KG1 (cell line): Measurements from ENCODE around the gene BCDIN3D.
A peak's percentile ranks its signal among the peaks of the same experiment; 100 is the strongest.
"Not testable (repeated sequence)": the region's sequence is repeated elsewhere in the genome, so short reads cannot be mapped to it uniquely, and the experiment has no call there.

Experiments used
- DNase-seq: peaks from one replicate; lab custom pipeline; 2025; lab: John Stamatoyannopoulos, UW

BCDIN3D gene

DNA sequence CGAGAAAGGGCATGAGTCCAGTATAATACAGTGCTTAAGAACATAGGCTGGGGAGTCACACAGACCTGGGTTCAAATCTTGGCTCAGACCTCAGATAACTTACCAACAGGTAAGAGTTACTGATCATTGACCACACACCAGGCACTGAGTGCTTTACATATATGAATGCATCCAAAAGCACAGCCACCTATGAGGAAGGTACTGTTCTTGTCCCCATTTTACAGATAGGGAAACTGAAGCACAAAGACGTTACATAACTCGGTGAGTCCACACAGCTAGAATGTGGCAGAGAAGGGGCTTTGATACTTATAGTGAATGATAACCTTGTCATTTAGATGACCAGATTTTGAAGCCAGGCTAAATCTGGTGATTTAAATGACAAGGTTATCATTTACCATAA, 33.2 kb upstream of the BCDIN3D start:
- no peak for DNase-seq

GRCh38 chr12:49875115-49875720, 32.3 kb upstream of the BCDIN3D start:
- DNase-seq = no peak

DNA sequence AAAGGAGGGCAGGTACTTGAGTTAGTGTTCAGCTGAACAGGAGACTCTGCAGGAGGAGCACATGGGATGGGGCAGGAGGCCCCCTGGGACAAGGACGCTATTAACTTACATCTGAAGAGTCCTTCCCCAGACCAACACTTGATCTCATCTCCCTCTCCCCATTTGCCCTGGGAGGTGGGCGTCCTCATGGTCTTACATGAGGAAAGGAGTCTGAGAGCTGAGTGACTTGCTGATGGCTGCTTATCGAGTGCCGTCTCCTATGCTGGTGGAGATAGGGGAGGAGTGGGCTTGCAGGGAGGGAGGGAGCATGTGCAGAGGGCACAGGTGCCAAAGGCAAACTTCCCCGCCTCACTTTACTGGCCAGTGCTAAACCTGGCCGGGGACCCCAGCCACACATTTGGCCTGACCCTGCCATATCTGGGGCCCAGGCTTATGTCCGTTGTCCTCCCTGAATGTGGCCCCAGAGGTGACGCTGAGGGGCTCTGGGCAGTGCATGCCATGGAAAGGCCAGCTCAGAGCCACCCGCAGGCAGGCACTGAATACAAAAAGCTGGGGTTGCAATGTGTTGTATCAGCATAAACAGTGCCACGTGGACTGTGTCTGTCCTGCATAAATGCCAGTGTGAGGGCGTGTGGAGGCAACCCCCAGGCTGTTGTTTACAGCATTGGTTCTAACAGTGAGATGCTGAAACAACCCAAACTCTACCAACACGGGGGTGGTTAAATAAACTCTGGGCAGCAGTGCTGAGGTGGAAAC, 31.4 kb upstream of the BCDIN3D start:
- no peak for DNase-seq

DNA sequence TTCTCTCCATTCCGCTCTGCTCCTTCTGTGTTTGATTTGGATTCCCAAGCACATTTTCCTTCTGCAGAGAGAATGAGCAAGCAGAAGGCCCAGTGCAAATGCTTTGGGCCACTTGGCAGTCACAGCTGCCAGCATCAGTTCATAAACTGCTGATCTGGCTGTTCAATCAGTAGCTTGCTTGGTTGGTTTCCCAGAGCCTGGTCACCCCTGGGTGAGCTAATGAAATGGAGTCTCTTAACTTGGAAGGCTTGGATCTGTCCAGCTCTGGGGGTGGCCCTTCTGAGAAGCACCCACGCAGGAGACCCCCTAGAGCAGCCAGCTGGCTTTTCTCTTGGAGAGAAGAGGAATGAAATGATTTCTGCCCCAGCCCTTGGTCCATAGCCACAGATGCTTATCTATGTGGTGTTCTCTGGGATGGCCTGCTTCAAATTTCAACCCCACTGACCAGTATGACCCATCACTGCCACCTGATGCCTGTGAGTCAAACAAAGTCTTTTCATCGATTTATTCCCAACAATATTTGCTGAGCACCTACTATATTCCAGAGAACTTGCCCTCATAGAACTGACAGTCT, 30.5 kb upstream of the BCDIN3D start:
- no peak for DNase-seq

GRCh38 chr12:49872781-49873181, 29.9 kb upstream of the BCDIN3D start:
- DNase-seq = no peak

GRCh38 chr12:49872381-49872780, 29.5 kb upstream of the BCDIN3D start:
- DNase-seq = no peak

DNA sequence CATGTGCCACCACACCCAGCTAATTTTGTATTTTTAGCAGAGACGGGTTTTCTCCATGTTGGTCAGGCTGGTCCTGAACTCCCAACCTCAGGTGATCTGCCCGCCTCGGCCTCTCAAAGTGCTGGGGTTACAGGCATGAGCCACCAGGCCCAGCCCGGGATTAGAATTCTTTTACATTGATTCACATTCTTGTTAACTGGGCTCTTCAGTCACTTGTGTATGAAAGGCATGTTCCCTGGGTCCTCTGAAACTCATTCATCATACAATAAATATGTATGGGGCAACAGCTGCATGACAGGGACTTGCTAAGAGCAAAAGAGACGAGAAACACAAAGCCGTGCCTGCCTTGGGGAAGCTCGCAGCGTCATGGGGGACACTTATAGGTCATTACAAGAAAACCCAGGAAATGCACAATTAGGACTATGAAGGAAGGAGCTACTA, 28.9 kb upstream of the BCDIN3D start:
- not testable (repeated sequence) for DNase-seq

GRCh38 chr12:49871263-49871561, 28.3 kb upstream of the BCDIN3D start:
- no peak for DNase-seq

DNA sequence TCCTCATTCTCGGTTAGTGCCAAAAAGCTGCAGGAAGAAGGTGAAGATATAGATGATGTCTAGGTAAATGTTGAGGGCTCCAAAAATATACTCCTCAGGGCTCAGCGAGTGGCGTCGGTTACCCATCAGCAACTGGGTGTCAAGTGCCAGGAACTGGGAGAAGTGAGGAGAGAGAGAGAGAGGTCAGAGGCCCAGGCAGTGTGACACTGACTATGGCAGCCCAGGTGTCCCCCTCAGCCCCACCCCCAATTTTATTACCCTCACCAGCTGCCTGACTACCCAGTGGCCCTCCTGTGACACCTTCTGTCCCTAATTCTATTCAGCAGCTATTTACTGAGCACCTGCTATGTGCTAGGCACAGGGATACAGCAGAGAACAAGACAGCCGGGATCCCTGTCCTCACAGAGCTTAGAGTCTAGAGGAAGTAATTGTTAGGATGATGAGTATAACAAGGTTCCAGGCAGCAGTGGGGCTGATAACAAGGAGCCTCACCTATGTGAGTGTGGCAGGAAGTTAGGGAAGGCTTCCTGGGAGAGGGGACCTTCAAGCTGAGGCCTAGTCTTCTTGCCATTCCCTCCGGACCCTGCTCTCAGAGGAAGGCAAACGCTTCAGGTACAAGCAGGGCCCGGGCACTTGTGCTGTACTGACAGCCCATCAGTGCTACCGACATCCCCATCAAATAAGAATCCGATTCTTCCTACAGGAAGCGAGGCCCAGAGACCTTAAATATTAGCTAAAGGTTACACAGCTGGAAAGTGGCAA, 27.8 kb upstream of the BCDIN3D start:
- DNase-seq = no peak

DNA sequence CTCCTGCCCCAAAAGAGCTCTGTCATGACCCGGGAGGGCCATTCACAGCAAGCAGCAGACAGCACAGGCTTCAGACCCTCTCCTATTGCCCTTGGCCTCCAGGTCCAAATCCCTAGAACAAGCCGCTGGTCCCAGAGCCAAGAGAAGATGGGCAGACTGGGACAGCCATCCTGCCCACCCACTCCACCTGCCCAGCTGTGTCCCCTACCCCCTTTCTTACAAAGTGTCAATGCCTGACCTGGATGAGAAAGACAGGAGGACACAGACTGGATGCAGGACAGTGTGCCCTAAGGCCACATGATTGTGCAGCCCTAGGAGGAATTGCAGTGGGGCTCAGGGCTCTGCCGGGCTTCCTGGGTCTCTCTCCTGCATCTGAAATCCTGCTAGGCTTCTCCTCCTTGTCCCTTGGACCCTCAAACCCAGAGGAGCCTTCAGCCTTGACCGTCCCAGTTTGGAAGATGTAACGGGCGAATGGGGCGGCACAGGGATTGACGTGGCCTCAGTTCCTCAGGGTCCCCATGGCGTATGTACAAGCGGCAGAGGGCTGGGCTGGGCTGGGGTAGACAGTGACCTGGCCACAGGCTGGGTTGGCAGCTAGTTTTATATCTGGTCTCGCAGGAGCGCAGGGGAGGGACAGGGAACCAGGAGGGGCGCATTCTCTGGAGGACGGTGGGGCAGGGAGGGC, 27.1 kb upstream of the BCDIN3D start:
- no peak for DNase-seq

DNA sequence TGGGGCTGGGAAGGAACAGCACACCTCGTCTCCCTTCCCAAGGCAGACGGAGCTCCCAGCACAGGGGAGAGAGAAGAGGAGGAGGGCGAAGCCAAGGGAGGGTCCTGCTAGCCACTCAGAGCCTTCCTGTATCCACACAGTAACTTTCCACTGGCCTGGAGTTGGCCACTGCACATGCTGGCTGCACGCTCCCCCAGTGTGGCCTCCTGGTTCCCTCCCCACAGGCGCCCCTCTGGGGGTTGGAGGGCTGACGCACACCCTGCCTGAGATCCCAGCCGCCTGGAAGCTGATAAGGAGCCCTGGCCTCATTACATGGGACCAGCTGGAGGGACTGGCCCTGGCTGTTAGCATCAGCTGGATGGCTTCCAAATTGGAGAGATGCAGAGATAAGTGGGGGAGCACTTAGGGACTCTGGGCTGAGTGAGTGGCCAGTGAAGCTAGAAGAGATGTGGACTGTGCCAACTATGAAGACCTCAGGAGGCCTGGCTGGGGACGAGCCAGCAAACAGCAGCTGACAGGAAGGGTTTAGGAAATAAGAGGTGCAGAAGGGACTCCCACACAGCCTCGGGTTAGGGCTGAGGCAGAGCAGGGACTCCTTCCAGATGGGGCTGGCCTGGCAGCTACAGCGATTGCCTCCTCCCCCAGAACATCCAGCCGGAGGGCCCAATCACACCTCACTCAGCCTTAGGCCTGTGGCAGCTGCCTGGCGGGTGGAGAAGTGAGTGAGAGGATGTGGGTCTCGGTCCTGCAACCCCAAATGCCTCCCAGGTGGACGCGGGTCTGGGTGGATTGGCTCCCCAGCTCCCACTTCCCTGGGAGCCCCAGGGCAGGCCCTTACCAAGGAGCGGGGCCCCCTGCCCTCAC, 26.3 kb upstream of the BCDIN3D start:
- DNase-seq = peak; percentile 43

- no peak for DNase-seq
Observed at GRCh38 chr12:49868449-49868848, 25.5 kb upstream of the BCDIN3D start.

DNA sequence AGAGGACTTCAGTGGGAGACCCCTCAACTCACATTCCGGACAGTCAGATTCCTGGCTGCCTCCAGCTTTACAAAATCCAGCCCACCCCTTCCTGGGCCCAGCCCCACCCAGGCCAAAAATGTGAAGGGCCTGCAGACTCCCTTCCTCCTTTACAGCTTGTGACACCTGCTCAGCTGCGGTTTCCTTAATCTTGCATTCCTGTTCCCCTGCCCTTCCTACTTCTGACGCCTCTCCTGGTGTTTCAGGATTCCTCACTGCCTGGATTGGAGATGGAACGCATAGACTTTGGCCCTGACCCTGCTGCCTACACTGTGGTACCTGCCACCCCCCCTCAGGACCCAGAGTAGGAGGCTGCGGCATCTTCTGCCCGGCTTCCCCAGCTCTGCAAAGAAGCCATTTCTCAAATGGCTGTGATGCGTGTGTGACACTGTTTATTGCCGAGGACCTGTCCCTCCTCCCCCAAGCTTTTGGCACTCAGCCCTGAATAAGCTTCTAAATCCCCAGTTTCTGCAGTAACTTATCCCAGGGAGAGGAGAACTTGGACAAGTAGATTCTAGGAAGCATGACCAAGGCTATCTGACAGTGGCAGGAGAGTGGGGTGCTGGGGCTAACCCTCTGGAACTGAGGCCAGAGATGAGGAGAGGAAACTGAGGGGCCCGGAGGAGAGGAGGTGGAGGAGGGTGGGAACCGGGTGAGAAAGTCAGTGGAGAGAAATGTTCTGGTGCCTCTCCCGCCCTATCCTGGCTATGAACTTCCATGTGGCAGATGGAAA, 24.9 kb upstream of the BCDIN3D start:
- DNase-seq = no peak

DNA sequence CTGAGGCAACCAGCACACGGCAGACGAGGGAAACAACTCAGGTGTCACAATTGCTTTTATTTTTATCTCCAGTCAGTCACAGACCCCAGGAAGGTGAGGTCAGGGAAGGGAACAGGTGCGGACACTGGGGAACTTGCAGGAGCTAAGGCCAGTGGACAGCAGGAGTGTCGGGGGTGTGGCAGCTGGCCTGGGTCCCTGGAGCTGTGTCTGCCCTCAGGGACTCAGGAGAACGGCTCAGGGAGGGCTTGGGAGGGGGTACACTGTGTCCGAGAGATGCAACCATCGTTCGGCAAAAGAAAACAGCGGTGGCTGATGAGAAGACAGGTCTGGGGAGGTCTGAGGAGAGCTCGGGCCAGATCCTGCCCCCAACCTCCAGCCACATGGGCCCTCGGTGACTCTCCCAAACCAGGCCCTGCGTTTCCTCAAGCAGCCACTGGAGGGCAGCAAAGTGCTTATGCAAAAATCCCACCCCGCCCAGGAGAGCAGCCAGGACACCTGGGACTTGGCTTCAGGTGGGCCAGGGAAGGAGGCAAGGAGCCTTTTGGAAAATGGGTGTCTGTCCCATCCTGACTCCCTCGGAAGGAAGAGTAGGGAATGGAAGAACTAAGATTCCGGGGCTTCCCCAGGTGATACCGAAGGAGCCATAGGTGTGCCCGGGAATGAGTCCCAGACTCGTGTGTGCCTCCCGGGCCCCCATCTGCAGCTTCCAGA, 24.1 kb upstream of the BCDIN3D start:
- no peak for DNase-seq

DNA sequence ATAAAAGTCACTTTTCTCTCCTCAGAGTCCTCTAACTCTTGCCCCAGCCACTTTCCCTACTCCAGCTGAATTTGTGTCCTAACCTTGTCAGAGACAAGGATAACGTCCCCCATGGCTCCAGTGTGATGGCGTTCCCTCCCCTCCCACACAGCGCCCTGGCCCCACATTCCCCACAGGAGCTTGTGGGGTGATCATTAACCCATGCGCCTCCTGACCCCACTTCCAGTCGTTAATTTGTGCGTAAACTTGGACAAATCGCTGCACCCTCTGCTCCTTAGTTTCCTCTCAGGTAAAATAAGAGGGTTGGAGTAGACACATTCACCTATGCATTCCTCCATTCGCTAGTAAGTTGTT, 22.9 kb upstream of the BCDIN3D start:
- no peak for DNase-seq

GRCh38 chr12:49865109-49865781, 22.3 kb upstream of the BCDIN3D start:
- no peak for DNase-seq

- no peak for DNase-seq
Observed at GRCh38 chr12:49864798-49865090, 21.8 kb upstream of the BCDIN3D start.

GRCh38 chr12:49863946-49864797, 21.3 kb upstream of the BCDIN3D start:
- no peak for DNase-seq

- DNase-seq = not testable (repeated sequence)
Observed at GRCh38 chr12:49860921-49861320, 18.0 kb upstream of the BCDIN3D start.
